Vagina (tissue), 2 donors: ENCODE measurements around the gene PTPN4. TPM values are rescaled to one million over a fixed set of nuclear protein-coding genes. Genes with fewer than 3 reads are reported as not detected.

Source experiments
- DNase-seq, 2 donors: peaks; one replicate each; pipeline ENCODE4 v3.0.0-alpha.2; 2017; ENCODE audit errors: extremely low spot score in 2 of 2
- H3K27ac ChIP-seq: fragments of 200-600 bp; sonication (generic); one replicate; pipeline ENCODE4 v1.5.1; 2019
- H3K27me3 ChIP-seq: fragments of 200-600 bp; sonication (generic); one replicate; pipeline ENCODE4 v1.5.1; 2019
- H3K36me3 ChIP-seq, 2 donors: fragments of 200-600 bp; sonication (generic); one replicate each; pipeline ENCODE4 v1.5.1; 2017 to 2019
- H3K4me1 ChIP-seq: fragments of 200-600 bp; sonication (generic); one replicate; pipeline ENCODE4 v1.5.1; 2019
- H3K4me3 ChIP-seq, 2 donors: fragments of 200-600 bp; sonication (generic); 1 replicate in 1 of 2; 2 replicates in 1 of 2; pipeline ENCODE4 v1.5.1; 2016 to 2019
- H3K9me3 ChIP-seq: fragments of 200-600 bp; sonication (generic); one replicate; pipeline ENCODE4 v1.5.1; 2019
- POLR2A ChIP-seq, 2 donors: fragments of 450-650 bp; IDR thresholded peaks; one replicate each; pipeline ENCODE4 v1.6.1; 2017; ENCODE audit warnings: antibody characterized with exemption in 2 of 2, mild to moderate bottlenecking in 2 of 2, moderate library complexity in 2 of 2
- POLR2AphosphoS5 ChIP-seq, 2 donors: sonication (generic); formaldehyde crosslinking; IDR thresholded peaks; one replicate each; pipeline ENCODE4 v1.9.0; 2017; ENCODE audit warnings: antibody characterized with exemption in 2 of 2, mild to moderate bottlenecking in 2 of 2, low read depth in 1 of 2; ENCODE audit not compliant: insufficient read depth in 1 of 2
- intact Hi-C: fragments of 100-400 bp; cut with DNase I; formaldehyde crosslinking; loops from one replicate; pipeline ENCODE4 v1.15.1; 2023
- total RNA-seq: library from RNA; depleted of rRNA; stranded (reverse); fragments of >200 nt; gene quantifications from one replicate; pipeline ENCODE4 v1.2.3, GENCODE V29; 2016
- TF ChIP-seq, protein P1 (sequence below), 3 experiments: fragments of 450-650 bp in 2 of 3; fragments of 200-600 bp in 1 of 3; sonication (generic) in 1 of 3; IDR thresholded peaks; one replicate each; pipeline ENCODE4 v1.5.1; 2017 to 2019; ENCODE audit warnings: antibody characterized with exemption in 3 of 3, mild to moderate bottlenecking in 2 of 3, moderate library complexity in 2 of 3

The PTPN4 gene
- total RNA-seq, 1 donor from 2014 or later = 31.7 TPM

DNA sequence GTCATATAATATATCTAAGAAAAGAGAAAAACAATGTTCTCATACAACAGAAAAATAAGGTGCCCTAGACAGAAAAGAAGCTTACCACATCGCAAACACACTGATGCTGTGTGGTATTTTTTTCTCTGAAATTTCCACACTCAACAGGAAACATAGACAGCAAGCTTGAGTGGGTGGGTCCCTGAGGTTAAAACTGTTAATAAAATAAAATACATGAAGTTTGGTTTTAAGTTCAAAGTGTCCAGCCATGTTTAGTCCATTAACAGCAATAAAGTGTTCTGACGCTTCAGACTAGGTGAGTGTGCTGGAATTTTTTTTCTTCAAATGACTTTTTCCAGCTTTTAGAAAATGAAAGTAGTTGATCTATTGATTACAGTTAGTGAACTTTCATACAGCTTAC is 169.8 kb downstream of the PTPN4 start:
- intact Hi-C loops = no loop called here
- Histone ChIP-seq H3K4me1 (no peaks in the 10 kb centered on the region), H3K36me3 (peaks cover 0 to 12% of the 10 kb centered on the region in 2 donors), H3K27ac (no peak overlapping the region), H3K27me3 (no peaks in the 10 kb centered on the region), H3K4me3 (no peak overlapping the region), H3K9me3 (no peaks in the 10 kb centered on the region)
- no peak for DNase-seq
- no peak for TF ChIP-seq POLR2A (IDR thresholded peaks at IDR 0.05)
- TF ChIP-seq, protein P1, sequence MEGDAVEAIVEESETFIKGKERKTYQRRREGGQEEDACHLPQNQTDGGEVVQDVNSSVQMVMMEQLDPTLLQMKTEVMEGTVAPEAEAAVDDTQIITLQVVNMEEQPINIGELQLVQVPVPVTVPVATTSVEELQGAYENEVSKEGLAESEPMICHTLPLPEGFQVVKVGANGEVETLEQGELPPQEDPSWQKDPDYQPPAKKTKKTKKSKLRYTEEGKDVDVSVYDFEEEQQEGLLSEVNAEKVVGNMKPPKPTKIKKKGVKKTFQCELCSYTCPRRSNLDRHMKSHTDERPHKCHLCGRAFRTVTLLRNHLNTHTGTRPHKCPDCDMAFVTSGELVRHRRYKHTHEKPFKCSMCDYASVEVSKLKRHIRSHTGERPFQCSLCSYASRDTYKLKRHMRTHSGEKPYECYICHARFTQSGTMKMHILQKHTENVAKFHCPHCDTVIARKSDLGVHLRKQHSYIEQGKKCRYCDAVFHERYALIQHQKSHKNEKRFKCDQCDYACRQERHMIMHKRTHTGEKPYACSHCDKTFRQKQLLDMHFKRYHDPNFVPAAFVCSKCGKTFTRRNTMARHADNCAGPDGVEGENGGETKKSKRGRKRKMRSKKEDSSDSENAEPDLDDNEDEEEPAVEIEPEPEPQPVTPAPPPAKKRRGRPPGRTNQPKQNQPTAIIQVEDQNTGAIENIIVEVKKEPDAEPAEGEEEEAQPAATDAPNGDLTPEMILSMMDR (IDR thresholded peaks at IDR 0.05) = no peak
- no peak for TF ChIP-seq POLR2AphosphoS5 (IDR thresholded peaks at IDR 0.05; ENCODE audit: insufficient read depth in 1 of 2, low read depth in 1 of 2)

DNA sequence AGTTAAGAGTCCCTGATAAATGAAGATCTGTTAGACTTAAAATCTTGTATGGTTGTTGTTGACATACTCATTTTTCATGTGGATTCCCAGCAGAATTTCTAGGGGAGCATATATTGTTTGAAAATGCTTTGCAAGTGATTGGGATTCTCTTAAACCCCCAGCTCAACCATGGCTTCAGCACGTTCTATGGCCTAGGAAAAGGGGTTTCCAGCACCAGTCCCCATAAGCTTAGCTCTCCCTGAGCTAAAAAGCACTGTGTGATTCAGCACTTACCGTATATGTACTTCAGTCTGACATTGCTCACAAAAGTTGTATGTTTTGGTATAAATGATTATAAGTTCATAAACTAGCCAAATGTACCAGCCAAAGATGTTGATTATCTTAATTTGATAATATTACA is 173.1 kb downstream of the PTPN4 start:
- TF ChIP-seq POLR2A (IDR thresholded peaks at IDR 0.05) (no peak), POLR2AphosphoS5 (IDR thresholded peaks at IDR 0.05; ENCODE audit: insufficient read depth in 1 of 2, low read depth in 1 of 2) (no peak)
- TF ChIP-seq, protein P1 (IDR thresholded peaks at IDR 0.05) = no peak
- intact Hi-C loops = no loop called here
- H3K36me3 ChIP-seq = peaks cover 0 to 12% of the 10 kb centered on the region in 2 donors
- DNase-seq = no peak
- H3K4me1 ChIP-seq = no peaks in the 10 kb centered on the region
- H3K27ac ChIP-seq = no peak overlapping the region
- no peaks in the 10 kb centered on the region for H3K27me3 ChIP-seq
- no peak overlapping the region for H3K4me3 ChIP-seq
- no peaks in the 10 kb centered on the region for H3K9me3 ChIP-seq

DNA sequence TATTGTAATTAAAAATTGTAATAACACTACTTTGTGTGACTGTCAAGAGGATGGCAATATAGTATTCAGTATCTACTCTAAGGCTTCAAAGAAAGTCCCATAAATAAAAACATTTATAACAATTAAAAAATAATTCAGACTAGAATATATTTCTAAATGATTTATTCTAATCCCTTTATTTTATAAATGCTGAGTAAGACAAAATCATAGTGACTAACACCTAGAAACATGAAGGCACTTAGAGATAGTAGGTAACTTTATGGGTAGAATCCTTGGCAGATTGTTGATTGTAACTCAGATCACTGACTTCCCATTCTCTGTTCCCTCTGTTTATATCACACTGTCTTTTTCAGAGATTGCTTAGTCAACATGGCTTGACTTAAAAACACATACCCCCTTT is 174.6 kb downstream of the PTPN4 start:
- Histone ChIP-seq H3K9me3 (no peaks in the 10 kb centered on the region), H3K27ac (no peak overlapping the region), H3K4me3 (no peak overlapping the region), H3K4me1 (no peaks in the 10 kb centered on the region), H3K36me3 (peaks cover 0 to 12% of the 10 kb centered on the region in 2 donors), H3K27me3 (no peaks in the 10 kb centered on the region)
- TF ChIP-seq, protein P1 (IDR thresholded peaks at IDR 0.05) = no peak
- TF ChIP-seq POLR2AphosphoS5 (IDR thresholded peaks at IDR 0.05; ENCODE audit: insufficient read depth in 1 of 2, low read depth in 1 of 2) (no peak), POLR2A (IDR thresholded peaks at IDR 0.05) (no peak)
- intact Hi-C loops = no loop called here
- no peak for DNase-seq

DNA sequence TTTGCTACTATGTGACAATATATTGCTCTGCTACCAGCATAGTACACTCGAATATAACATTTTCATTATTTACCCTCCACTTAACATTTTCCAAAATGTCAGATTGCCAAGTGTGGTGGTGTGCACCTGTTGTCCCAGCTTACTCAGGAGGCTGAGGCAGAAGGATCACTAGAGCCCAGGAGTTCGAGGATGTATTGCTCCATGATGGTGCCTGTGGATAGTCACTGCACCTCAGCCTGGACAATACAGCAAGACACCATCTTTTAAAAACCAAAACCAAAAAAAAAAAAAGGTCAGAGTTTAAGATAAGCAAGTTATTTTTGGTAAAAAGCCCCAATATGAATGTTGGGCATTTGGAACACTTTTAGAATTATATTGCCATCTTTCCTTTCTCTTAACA is 178.0 kb downstream of the PTPN4 start:
- no peak overlapping the region for H3K27ac ChIP-seq
- H3K36me3 ChIP-seq = peaks cover 0 to 7% of the 10 kb centered on the region in 2 donors
- peaks cover 6% of the 10 kb centered on the region for H3K4me1 ChIP-seq
- H3K4me3 ChIP-seq = no peak overlapping the region
- H3K27me3 ChIP-seq = no peaks in the 10 kb centered on the region
- no peaks in the 10 kb centered on the region for H3K9me3 ChIP-seq
- DNase-seq = no peak
- intact Hi-C loops = no loop called here
- TF ChIP-seq POLR2A (IDR thresholded peaks at IDR 0.05) (no peak), POLR2AphosphoS5 (IDR thresholded peaks at IDR 0.05; ENCODE audit: insufficient read depth in 1 of 2, low read depth in 1 of 2) (no peak)
- TF ChIP-seq, protein P1 (IDR thresholded peaks at IDR 0.05) = no peak

DNA sequence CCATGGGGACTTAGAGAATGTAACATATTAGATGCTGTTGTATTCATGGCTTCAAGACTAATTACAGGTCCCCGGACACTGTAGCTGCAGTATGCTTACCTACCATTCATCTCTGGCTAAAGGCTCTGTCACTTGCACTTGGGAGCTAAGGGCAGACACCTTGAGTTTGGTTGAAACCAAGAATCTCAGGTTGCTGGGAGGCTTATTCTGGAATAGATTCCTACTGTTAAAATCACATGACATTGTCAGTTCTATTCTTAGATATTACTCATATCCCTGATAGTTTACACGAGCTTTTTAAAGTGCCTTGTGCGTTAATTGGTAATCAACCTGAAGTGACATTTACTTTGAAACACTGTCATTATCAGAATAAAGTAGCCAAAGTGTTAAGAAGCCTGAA is 180.2 kb downstream of the PTPN4 start:
- intact Hi-C loops = no loop called here
- peaks cover 14% of the 10 kb centered on the region for H3K4me1 ChIP-seq
- TF ChIP-seq POLR2AphosphoS5 (IDR thresholded peaks at IDR 0.05; ENCODE audit: insufficient read depth in 1 of 2, low read depth in 1 of 2) (no peak), POLR2A (IDR thresholded peaks at IDR 0.05) (no peak)
- TF ChIP-seq, protein P1 (IDR thresholded peaks at IDR 0.05) = no peak

More for the DNA sequence above, 180.2 kb downstream of the PTPN4 start:
- H3K36me3 ChIP-seq = no peaks in the 10 kb centered on the region
- no peaks in the 10 kb centered on the region for H3K27me3 ChIP-seq
- no peaks in the 10 kb centered on the region for H3K9me3 ChIP-seq
- no peak overlapping the region for H3K27ac ChIP-seq
- no peak for DNase-seq
- H3K4me3 ChIP-seq = no peak overlapping the region
